IMR-90 (cell line): Measurements from ENCODE around the gene ITGAL. TPM values are rescaled to one million over a fixed set of nuclear protein-coding genes. Genes with fewer than 3 reads are reported as not detected.
A peak's percentile ranks its signal among the peaks of the same experiment; 100 is the strongest.

Experiments used
- ATAC-seq: fragments of 200-7000 bp; cut with Tn5 transposase; 2 replicates; pipeline ENCODE4 v1.9.1; 2020; ENCODE audit warnings: low read depth, mild to moderate bottlenecking, moderate library complexity
- BruUV-seq: library from RNA; stranded (reverse); fragments of 400-500 nt; replicated peaks from 2 replicates; lab custom pipeline; 2021; lab: Mats Ljungman, UMichigan
- CTCF ChIA-PET: fragments of 300-600 bp; formaldehyde crosslinking; extraction: SDS; loops from one replicate; lab custom pipeline; 2021; ENCODE audit warnings: antibody characterized with exemption; lab: Yijun Ruan, JAX
- POLR2A ChIA-PET: fragments of 300-600 bp; sonication (Branson Sonifier 250); formaldehyde crosslinking; loops from one replicate; lab custom pipeline; 2022; ENCODE audit warnings: antibody characterized with exemption; ENCODE audit not compliant: unreplicated experiment; lab: Charles Lee
- DNase-seq: peaks from one replicate; pipeline ENCODE4 v3.0.0; 2013
- H2AFZ ChIP-seq: replicated peaks from 2 replicates; pipeline ENCODE3; 2013; ENCODE audit warnings: low read length, mild to moderate bottlenecking; ENCODE audit not compliant: poor library complexity
- H2AK5ac ChIP-seq: 2 replicates; pipeline ENCODE4 v1.6.1; 2013; ENCODE audit warnings: low read depth, low read length, inconsistent platforms
- H2AK9ac ChIP-seq: replicated peaks from 2 replicates; pipeline ENCODE3; 2013; ENCODE audit warnings: mild to moderate bottlenecking, low read depth, low read length, moderate library complexity; ENCODE audit not compliant: poor library complexity
- H2BK120ac ChIP-seq: 2 replicates; pipeline ENCODE4 v1.6.1; 2013; ENCODE audit warnings: low read depth, low read length, inconsistent platforms
- H2BK15ac ChIP-seq: 3 replicates; pipeline ENCODE4 v1.6.1; 2013; ENCODE audit warnings: low read depth, low read length, inconsistent platforms
- H2BK20ac ChIP-seq: 2 replicates; pipeline ENCODE4 v1.6.1; 2013; ENCODE audit warnings: low read depth, mild to moderate bottlenecking, inconsistent platforms, low read length, moderate library complexity
- H2BK5ac ChIP-seq: 2 replicates; pipeline ENCODE4 v1.6.1; 2013; ENCODE audit warnings: mild to moderate bottlenecking, low read depth, low read length, inconsistent platforms; ENCODE audit not compliant: poor library complexity, severe bottlenecking
- H3K14ac ChIP-seq: replicated peaks from 2 replicates; pipeline ENCODE4 v1.6.1; 2013; ENCODE audit warnings: low read depth, low read length, inconsistent platforms
- H3K18ac ChIP-seq: 2 replicates; pipeline ENCODE4 v1.6.1; 2013; ENCODE audit warnings: low read depth, low read length, control low read depth
- H3K23ac ChIP-seq: 2 replicates; pipeline ENCODE4 v1.6.1; 2013; ENCODE audit warnings: low read depth, low read length, inconsistent platforms
- H3K27ac ChIP-seq: 2 replicates; pipeline ENCODE4 v1.5.1; 2013; ENCODE audit warnings: mild to moderate bottlenecking, control low read depth, low read length; ENCODE audit not compliant: insufficient read depth
- H3K27me3 ChIP-seq: 2 replicates; pipeline ENCODE4 v1.6.1; 2013; ENCODE audit warnings: low read length; ENCODE audit not compliant: control insufficient read depth, insufficient read depth
- H3K36me3 ChIP-seq: 2 replicates; pipeline ENCODE4 v1.6.1; 2013; ENCODE audit warnings: low read length, mixed read lengths; ENCODE audit not compliant: control insufficient read depth, insufficient read depth
- H3K4ac ChIP-seq: 2 replicates; pipeline ENCODE4 v1.6.1; 2013; ENCODE audit warnings: low read depth, low read length, inconsistent platforms
- H3K4me1 ChIP-seq: 2 replicates; pipeline ENCODE4 v1.6.1; 2013; ENCODE audit warnings: low read length, mixed read lengths; ENCODE audit not compliant: control insufficient read depth, insufficient read depth
- H3K4me2 ChIP-seq: 2 replicates; pipeline ENCODE4 v1.6.1; 2013; ENCODE audit warnings: low read depth, mild to moderate bottlenecking, control low read depth, low read length, moderate library complexity
- H3K4me3 ChIP-seq: 2 replicates; pipeline ENCODE4 v1.5.1; 2013; ENCODE audit warnings: low read depth, mild to moderate bottlenecking, control low read depth, low read length, moderate library complexity; ENCODE audit not compliant: insufficient read depth
- H3K56ac ChIP-seq: 2 replicates; pipeline ENCODE4 v1.6.1; 2013; ENCODE audit warnings: low read length, inconsistent platforms; ENCODE audit not compliant: insufficient read depth; ENCODE audit errors: extremely low read depth
- H3K79me1 ChIP-seq, 2 experiments: 2 replicates each; pipeline ENCODE4 v1.6.1; 2013; ENCODE audit warnings: low read length in 2 of 2, inconsistent platforms in 1 of 2, low read depth in 1 of 2
- H3K9ac ChIP-seq: 2 replicates; pipeline ENCODE4 v1.6.1; 2013; ENCODE audit warnings: low read depth, low read length, control low read depth
- H3K9me1 ChIP-seq: 2 replicates; pipeline ENCODE4 v1.6.1; 2013; ENCODE audit warnings: low read length, inconsistent platforms; ENCODE audit not compliant: insufficient read depth
- H3K9me3 ChIP-seq: 2 replicates; pipeline ENCODE4 v1.6.1; 2013; ENCODE audit warnings: low read length; ENCODE audit not compliant: control insufficient read depth, insufficient read depth
- H4K20me1 ChIP-seq: 2 replicates; pipeline ENCODE4 v1.6.1; 2013; ENCODE audit warnings: low read length, inconsistent platforms; ENCODE audit not compliant: insufficient read depth
- H4K5ac ChIP-seq: 2 replicates; pipeline ENCODE4 v1.6.1; 2013; ENCODE audit warnings: mild to moderate bottlenecking, low read depth, low read length, control low read depth
- H4K8ac ChIP-seq, 2 experiments: 2 replicates each; pipeline ENCODE4 v1.6.1; 2013; ENCODE audit warnings: low read depth in 2 of 2, low read length in 2 of 2, control low read depth in 1 of 2, inconsistent platforms in 1 of 2
- H4K91ac ChIP-seq: 2 replicates; pipeline ENCODE4 v1.6.1; 2013; ENCODE audit warnings: low read depth, low read length, inconsistent platforms; ENCODE audit not compliant: insufficient read depth
- BHLHE40 ChIP-seq: fragments of 150-350 bp; IDR thresholded peaks from 2 replicates; pipeline ENCODE4 v1.6.1; 2016; ENCODE audit warnings: mild to moderate bottlenecking, low read depth, low read length
- CEBPB ChIP-seq: IDR thresholded peaks from 2 replicates; pipeline ENCODE4 v1.6.1; 2012; ENCODE audit warnings: low read depth, low read length, improper control_type of control experiment
- CHD1 ChIP-seq: IDR thresholded peaks from 2 replicates; pipeline ENCODE4 v1.6.1; 2012; ENCODE audit warnings: low read depth, low read length, improper control_type of control experiment
- ELK1 ChIP-seq: fragments of 150-350 bp; IDR thresholded peaks from 2 replicates; pipeline ENCODE4 v1.6.1; 2016; ENCODE audit warnings: low read depth, mild to moderate bottlenecking, low read length, moderate library complexity, borderline replicate concordance
- FOS ChIP-seq: fragments of 150-350 bp; IDR thresholded peaks from 2 replicates; pipeline ENCODE4 v1.6.1; 2016; ENCODE audit warnings: low read depth, low read length
- MAZ ChIP-seq: IDR thresholded peaks from 2 replicates; pipeline ENCODE4 v1.6.1; 2012; ENCODE audit warnings: low read depth, mild to moderate bottlenecking, low read length, improper control_type of control experiment, moderate library complexity, borderline replicate concordance
- MXI1 ChIP-seq: IDR thresholded peaks from 2 replicates; pipeline ENCODE4 v1.6.1; 2012; ENCODE audit warnings: low read depth, mild to moderate bottlenecking, low read length, moderate library complexity, borderline replicate concordance
- RAD21 ChIP-seq: IDR thresholded peaks from 2 replicates; pipeline ENCODE4 v1.6.1; 2012; ENCODE audit warnings: low read length, improper control_type of control experiment
- RCOR1 ChIP-seq: IDR thresholded peaks from 2 replicates; pipeline ENCODE4 v1.6.1; 2012; ENCODE audit warnings: mild to moderate bottlenecking, low read length, improper control_type of control experiment; ENCODE audit not compliant: insufficient replicate concordance
- RFX5 ChIP-seq: IDR thresholded peaks from 2 replicates; pipeline ENCODE4 v1.8.0; 2012; ENCODE audit warnings: low read depth, mild to moderate bottlenecking, low read length, moderate library complexity
- SMC3 ChIP-seq: fragments of 150-350 bp; IDR thresholded peaks from 2 replicates; pipeline ENCODE4 v1.6.1; 2016; ENCODE audit warnings: low read depth, mild to moderate bottlenecking, antibody characterized with exemption, low read length, moderate library complexity
- whole genome bisulfite sequencing, 2 experiments: methylation state at CpG; one replicate each; pipeline versions ENCODE4 v1.1.5 to v1.1.7; 2013; ENCODE audit warnings: missing lambda C conversion rate in 2 of 2; ENCODE audit not compliant: insufficient read length in 1 of 2; ENCODE audit errors: extremely low coverage in 2 of 2; 5-methylcytosine and 5-hydroxymethylcytosine counted together
- dilution Hi-C: fragments of 300-500 bp; cut with HindIII; formaldehyde crosslinking; loops from one replicate; pipeline ENCODE4 v1.14.3; 2018; ENCODE audit warnings: low sequenced_read_pairs; ENCODE audit not compliant: unreplicated experiment
- in situ Hi-C: fragments of 300-500 bp; cut with MboI; formaldehyde crosslinking; loops from 3 replicates; pipeline ENCODE4 v1.14.3; 2019; ENCODE audit warnings: low sequenced_read_pairs, inconsistent platforms, mixed read lengths
- intact Hi-C: fragments of 100-400 bp; cut with micrococcal nuclease; formaldehyde crosslinking; loops from 2 replicates; pipeline ENCODE4 v1.10.0; 2022
- polyA plus RNA-seq, 3 experiments: library from polyadenylated mRNA; depleted of rRNA; stranded (reverse); fragments of >200 nt; gene quantifications; 2 replicates each; pipeline ENCODE4 v1.2.3, GENCODE V29; 2012; ENCODE audit warnings: low replicate concordance in 1 of 3
- total RNA-seq: library from RNA; depleted of rRNA; stranded (reverse); fragments of >200 nt; gene quantifications from 2 replicates; pipeline ENCODE4 v1.2.3, GENCODE V29; 2012
- TF ChIP-seq, protein P1 (sequence below): fragments of 150-350 bp; IDR thresholded peaks from 2 replicates; pipeline ENCODE4 v1.6.1; 2017; ENCODE audit warnings: mild to moderate bottlenecking, antibody characterized with exemption, low read length, low read depth
- TF ChIP-seq, protein P2 (sequence below): conservative IDR thresholded peaks from 2 replicates; pipeline ENCODE4 v1.5.1; 2012; ENCODE audit warnings: mild to moderate bottlenecking, low read depth, low read length, improper control_type of control experiment

The ITGAL gene
- total and polyA plus RNA-seq, 2 of the 4 experiments (the other 2 are of a cell fraction): not detected

- peaks cover 9% of the 10 kb centered on the region for H3K4me1 ChIP-seq
- ATAC-seq (peak; percentile 90), DNase-seq (peak; percentile 96)
- peak within 1 kb of the TSS; percentile 81 for H3K56ac ChIP-seq
- H2BK120ac ChIP-seq: peak within 1 kb of the TSS; percentile 78
- ChIA-PET CTCF (no interaction called here), POLR2A (no interaction called here)
- H3K9me1 ChIP-seq: no peaks in the 10 kb centered on the region
- peak within 1 kb of the TSS; percentile 94 for H2AFZ ChIP-seq
- dilution Hi-C loops (no loop called here), in situ Hi-C loops (loop anchor here (5.0 kb wide), 1 partner anchor 34 kb away; no protein-coding TSS in a partner anchor), intact Hi-C loops (loop anchor here (1.0 kb wide), 2 partner anchors 44 to 122 kb away; no protein-coding TSS in a partner anchor)
- H3K4me3 ChIP-seq: peak within 1 kb of the TSS; percentile 57
- H3K18ac ChIP-seq: peak within 1 kb of the TSS; percentile 26
- peak within 1 kb of the TSS; percentile 79 for H3K9ac ChIP-seq
- WGBS, 2 experiments: 1% methylated on average over 39 of the region's 67 CpGs; no CpG with 5 or more reads in 1 of the 2 experiments
- H4K8ac ChIP-seq: peak within 1 kb of the TSS; percentile 78 to 98
- no TSS peak for BruUV-seq
- peak within 1 kb of the TSS; percentile 81 for H2BK5ac ChIP-seq
- no peak within 1 kb of the TSS for H2BK20ac ChIP-seq
- peak within 1 kb of the TSS; percentile 83 for H4K5ac ChIP-seq
- no peaks in the 10 kb centered on the region for H3K27me3 ChIP-seq
- H2BK15ac ChIP-seq: peak within 1 kb of the TSS; percentile 67; the same call in 1 of the 3 replicates
- H3K14ac ChIP-seq: peak within 1 kb of the TSS; percentile 90
- peaks cover 5 to 22% of the 10 kb centered on the region in 2 experiments; a peak in 3 of 4 replicates for H3K79me1 ChIP-seq
- peak within 1 kb of the TSS; percentile 97 for H3K4me2 ChIP-seq
- H4K91ac ChIP-seq: peak within 1 kb of the TSS; percentile 80
- H3K27ac ChIP-seq: peak within 1 kb of the TSS; percentile 89
- no peaks in the 10 kb centered on the region for H3K36me3 ChIP-seq
- peak within 1 kb of the TSS; percentile 90 for H2AK9ac ChIP-seq
- peak within 1 kb of the TSS; percentile 81 for H3K23ac ChIP-seq
- peak within 1 kb of the TSS; percentile 88 for H3K4ac ChIP-seq
- peak within 1 kb of the TSS; percentile 56; the same call in 1 of the 2 replicates for H2AK5ac ChIP-seq
- no peaks in the 10 kb centered on the region for H3K9me3 ChIP-seq
- H4K20me1 ChIP-seq: no peaks in the 10 kb centered on the region
- TF ChIP-seq, protein P1, sequence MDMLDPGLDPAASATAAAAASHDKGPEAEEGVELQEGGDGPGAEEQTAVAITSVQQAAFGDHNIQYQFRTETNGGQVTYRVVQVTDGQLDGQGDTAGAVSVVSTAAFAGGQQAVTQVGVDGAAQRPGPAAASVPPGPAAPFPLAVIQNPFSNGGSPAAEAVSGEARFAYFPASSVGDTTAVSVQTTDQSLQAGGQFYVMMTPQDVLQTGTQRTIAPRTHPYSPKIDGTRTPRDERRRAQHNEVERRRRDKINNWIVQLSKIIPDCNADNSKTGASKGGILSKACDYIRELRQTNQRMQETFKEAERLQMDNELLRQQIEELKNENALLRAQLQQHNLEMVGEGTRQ: no peak
- TF ChIP-seq, protein P2, sequence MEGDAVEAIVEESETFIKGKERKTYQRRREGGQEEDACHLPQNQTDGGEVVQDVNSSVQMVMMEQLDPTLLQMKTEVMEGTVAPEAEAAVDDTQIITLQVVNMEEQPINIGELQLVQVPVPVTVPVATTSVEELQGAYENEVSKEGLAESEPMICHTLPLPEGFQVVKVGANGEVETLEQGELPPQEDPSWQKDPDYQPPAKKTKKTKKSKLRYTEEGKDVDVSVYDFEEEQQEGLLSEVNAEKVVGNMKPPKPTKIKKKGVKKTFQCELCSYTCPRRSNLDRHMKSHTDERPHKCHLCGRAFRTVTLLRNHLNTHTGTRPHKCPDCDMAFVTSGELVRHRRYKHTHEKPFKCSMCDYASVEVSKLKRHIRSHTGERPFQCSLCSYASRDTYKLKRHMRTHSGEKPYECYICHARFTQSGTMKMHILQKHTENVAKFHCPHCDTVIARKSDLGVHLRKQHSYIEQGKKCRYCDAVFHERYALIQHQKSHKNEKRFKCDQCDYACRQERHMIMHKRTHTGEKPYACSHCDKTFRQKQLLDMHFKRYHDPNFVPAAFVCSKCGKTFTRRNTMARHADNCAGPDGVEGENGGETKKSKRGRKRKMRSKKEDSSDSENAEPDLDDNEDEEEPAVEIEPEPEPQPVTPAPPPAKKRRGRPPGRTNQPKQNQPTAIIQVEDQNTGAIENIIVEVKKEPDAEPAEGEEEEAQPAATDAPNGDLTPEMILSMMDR: no peak
- TF ChIP-seq MAZ: peak; percentile 14; the same call in 1 of the 2 replicates
- no peak for TF ChIP-seq ELK1
- no peak for TF ChIP-seq RAD21
- peak; percentile 96 for TF ChIP-seq MXI1
- no peak for TF ChIP-seq CHD1
- no peak for TF ChIP-seq RFX5
- no peak for TF ChIP-seq FOS
- TF ChIP-seq BHLHE40: no peak
- no peak for TF ChIP-seq CEBPB
- TF ChIP-seq RCOR1: no peak
- TF ChIP-seq SMC3: no peak
Measured at GRCh38 chr16:30571445-30572322, 99.1 kb downstream of the ITGAL start, which contains the start of gene ZNF688. ZNF688 (minus strand) TSS chr16:30571714; CDS start chr16:30571629, 85 bp downstream.
